ENCODE measurements around the gene SLC17A6.

Gene SLC17A6

DNA sequence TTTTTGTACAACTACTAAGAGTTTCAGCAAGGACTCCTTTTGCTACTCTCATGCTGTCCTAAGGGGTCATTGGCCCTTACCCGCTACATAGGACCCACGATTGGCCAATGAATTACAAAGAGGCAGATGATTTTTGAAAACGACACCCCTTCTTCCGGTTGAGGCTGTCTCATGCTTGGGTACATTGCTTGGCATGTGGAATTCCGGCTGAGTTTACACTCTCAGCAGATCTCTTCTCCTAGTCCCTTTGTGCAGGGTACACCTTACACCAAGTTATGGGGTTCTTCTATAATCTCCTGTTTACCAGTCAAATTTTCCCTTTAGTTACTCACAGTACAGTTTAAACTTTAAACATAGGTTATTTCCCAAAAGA lies 52.1 kb downstream of the SLC17A6 start:
- DNase-seq = no peak

DNA sequence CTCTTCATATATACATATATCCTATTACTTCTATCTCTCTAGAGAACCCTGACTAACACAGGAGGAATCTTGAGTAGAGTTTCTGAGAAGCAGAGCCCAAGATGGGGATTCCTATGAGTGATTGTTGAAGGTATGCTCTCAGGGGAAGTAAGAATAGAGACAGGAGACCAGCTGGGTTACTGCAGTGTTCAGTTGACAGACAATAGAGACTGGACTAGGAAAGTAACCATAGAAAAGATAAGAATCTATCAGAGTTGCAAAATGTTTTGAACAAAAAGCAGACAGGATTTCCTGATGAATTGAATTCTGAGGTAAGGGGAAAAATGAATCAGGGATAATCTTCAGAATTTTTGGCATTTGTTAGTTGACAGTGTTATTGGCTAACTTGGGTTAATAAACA lies 54.4 kb downstream of the SLC17A6 start:
- no peak for DNase-seq

DNA sequence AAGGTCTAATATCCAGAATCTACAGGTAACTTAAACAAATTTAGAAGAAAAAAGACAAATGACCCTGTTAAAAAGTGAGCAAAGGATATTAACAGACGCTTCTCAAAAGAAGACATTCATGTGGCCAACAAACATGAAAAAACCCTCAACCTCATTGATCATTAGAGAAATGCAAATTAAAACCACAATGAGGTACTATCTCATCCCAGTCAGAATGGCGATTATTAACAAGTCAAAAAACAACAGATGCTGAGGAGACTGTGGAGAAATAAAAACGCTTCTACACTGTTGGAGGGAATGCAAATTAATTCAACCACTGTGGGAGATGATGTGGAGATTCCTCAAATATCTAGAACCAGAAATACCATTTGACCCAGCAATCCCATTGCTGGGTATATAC lies 67.2 kb downstream of the SLC17A6 start:
- DNase-seq = no peak

DNA sequence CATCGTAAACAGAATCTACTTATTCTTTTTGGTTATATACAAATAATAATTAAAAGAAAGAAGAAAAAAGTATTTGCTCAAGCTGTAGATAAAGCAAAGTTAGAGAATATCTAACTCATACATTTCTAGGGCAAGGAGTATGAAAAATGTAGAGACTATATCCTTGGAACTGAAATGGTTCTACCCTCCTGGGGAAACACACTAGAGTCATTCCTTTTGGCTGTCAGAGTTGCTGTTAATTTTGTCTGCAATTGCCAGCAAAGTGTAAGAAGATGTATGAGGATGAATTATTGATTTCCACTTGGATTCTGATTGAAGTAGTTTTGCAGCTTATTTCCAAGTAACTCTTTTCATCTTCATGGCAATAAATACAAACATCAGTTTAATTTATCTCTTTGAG lies 69.1 kb downstream of the SLC17A6 start:
- no peak for DNase-seq

DNA sequence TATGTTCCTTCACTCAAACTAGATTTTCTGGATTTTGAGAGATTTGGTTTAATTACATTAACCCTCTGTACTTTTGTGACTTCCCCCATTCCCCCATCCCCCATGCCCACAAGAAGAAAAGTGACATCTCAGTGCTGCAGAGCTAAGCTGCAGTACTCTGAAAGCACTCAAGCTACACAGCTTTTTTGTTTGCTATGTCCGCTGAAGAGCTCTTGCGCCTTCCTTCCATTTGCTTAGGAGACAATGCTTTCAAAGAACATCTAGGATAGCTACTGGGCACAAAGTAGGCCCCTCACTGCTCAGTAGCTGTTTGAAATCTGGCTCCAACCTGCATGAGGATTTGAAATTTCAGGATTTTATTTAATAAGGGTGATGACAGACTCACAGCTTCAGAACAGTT lies 69.7 kb downstream of the SLC17A6 start:
- no peak for DNase-seq

DNA sequence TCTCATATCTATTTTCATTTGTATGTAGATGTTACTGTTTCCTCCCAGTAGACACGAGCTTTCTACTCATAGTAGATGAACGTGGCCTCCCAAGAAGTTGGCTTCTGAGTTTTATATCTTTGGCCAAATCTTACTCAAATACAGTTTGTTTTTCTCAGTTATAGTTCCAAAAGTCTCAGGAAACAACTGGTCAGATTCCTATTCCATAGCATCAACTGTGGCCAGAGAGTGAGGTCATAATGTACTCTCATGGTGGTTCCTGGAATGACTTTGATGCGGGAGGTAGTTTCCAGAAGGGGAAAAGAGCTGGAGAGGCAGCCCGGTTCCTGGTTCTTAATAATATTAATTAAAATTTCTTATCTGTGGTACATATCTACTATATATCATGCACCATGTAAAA lies 77.3 kb downstream of the SLC17A6 start:
- no peak for DNase-seq

DNA sequence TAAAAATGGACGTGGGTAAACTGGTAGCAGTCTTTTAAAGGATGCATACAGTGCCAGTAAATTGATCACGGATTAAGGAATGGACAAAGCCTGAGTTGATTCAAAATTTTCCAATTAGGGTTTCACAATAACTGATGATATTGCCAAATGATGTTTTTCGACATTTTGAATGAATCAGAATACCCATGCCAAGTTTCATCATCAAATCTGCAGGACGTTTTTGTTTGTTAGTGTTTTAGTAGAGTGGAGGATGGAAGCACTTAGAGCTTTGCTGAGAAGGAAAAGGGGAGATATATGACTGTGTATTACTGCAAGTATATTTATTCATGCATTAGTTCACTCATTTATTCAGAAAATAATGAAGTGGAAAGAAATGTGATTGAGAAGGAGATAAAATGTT lies 78.3 kb downstream of the SLC17A6 start:
- DNase-seq = no peak

DNA sequence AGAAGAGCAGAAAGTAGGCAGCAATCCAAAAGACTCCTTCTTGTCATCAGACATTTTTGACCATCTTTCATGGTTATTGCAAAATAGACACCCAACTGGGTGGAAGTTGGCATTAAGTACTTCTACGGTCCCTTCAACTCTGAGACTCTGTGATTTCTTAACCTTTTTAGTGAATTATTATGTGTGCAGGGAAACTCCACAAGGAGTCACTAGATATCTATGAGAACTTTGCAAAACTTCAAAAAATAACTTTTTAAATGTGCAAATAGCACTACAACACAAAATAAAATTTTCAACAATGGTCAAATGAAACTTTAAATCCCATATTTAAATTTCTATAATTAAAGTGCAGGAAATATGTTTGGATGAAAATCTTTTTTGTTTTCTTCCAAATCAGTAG lies 88.7 kb downstream of the SLC17A6 start:
- no peak for DNase-seq
